Eye (tissue), 1 donor: ENCODE measurements around the gene DRD4.
"Not testable (repeated sequence)": the region's sequence is repeated elsewhere in the genome, so short reads cannot be mapped to it uniquely, and the experiment has no call there.

Experiments
- DNase-seq: peaks from one replicate; pipeline ENCODE4 v3.0.0-alpha.2; 2015

The DRD4 gene

DNA sequence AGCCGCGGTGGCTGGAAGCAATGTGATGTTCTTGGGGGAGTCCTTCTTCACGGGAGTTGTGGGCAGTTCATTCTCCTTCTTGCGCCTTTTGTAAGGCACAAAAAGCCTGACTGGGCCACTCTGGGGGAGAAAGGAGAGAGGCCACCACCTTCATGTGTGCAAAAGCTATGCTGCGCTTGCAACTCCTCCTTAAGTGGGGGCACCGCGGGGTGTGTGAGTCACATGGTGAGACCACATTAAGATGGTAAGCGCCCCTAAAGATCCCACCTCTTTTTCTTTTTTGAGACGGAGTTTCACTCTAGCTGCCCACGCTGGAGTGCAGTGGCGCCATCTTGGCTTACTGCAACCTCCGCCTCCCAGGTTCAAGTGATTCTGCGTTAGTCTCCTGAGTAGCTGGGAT is 43.9 kb downstream of the DRD4 start:
- no peak for DNase-seq

DNA sequence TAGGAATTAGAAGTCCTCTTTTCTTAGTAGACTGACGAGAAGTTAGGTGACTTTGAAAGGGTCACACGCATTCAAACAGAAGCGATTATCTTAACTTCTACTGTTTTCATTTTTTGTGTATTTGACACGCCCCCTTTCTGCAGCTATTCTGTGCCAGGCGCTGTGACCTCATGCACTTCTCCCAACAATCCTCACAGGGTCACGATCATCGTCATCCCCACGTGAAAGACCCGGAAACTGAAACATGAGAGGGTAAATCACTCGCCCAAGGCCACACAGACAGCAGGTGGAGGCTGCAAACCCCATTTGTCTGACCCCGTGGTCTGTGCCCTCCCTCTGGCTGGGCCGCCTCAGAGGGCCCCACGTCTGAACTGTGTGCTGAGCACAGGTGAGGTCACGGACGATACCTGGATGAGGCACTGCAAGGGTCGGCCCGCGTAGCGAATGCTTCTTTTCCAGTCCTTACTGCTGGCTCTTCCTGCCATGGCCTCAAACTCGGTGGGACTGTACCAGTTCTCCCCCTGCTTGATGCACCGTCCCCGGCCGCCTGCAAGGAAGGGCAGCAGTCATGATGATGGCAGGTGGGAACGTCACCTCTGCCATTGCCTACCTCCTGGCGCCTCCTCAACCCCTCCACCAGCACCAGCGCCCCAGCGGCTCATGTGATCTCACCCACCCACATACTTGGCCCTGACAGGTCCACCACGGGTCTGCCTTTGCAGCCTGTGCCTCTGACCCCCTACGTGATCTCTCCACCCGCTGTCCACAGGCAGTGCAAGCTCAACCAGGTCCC is 49.6 kb downstream of the DRD4 start:
- no peak for DNase-seq

DNA sequence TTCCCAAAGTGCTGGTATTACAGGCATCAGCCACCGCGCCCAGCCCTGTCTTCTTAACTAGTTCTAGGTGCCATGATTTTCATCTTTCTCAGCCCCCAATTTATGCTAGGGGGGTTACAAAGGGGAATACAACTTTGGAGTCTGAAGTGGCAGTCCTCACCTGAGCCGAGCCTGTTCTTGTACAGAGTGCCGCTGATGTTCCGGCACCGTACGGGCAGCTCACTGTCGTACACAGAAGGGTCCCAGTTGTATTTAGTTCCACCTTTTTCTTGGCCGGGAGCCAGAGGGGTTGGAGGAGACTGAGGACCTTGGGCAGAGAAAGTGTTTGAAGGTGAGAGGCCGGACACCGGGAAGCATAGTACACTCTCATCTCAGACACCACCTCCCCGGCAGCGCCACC is 50.7 kb downstream of the DRD4 start:
- DNase-seq = no peak

DNA sequence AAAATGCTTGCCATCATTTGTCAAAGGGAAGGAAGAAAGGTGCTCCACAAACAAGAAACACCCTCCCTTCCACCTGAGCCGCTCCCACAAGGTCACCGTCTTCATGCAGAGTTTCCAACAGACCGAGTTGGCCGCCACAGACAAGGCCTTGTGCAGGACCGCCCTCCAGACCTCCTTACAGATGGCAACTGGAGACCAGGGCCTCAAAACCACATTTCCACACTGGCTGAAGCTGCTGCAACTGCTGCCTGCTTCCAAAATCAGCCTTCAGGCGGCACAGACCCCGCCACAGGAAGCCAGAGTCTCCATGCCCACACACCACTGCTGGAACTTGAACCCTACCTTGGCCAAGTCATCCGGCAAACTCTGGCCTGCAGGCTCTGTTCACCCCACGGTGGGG is 51.6 kb downstream of the DRD4 start:
- no peak for DNase-seq

DNA sequence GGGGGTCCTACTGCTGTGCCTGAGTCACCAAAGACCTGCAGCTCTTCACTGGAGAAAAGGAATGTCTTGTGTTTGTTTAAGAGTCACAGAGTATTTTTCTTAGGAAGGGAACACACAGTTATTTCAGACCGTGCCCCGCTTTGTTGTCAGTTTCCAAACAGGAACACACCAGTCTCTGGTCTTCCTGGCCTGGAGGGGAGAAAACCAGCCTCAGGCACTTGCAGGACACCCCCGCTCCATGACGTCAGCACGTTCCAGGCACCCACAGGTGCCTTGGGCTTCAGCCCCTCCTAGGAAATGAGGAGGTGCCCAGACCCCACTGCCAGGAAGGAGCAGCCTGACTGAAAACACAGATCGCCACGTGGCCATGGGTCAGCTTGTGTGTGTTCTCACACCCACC is 52.6 kb downstream of the DRD4 start:
- no peak for DNase-seq

DNA sequence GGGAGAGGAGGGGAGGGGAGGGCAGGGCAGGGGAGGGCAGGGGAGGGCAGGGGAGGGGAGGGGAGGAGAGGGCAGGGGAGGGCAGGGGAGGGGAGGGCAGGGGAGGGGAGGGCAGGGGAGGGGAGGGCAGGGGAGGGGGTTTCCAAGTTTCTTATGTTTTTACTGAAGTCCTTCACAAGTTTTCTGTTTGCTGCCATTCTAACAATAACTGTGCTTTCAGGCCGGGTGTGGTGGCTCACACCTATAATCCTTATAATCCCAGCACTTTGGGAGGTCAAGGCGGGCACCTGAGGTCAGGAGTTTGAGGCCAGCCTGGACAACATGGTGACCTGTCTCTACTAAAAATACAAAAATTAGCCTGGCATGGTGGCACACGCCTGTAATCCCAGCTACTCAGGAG is 53.2 kb downstream of the DRD4 start:
- not testable (repeated sequence) for DNase-seq
